Ascending aorta (tissue), 2 donors: ENCODE data around the gene VWA8. TPM values are rescaled to one million over a fixed set of nuclear protein-coding genes. Genes with fewer than 3 reads are reported as not detected.

Experiments used
- DNase-seq, 2 donors: peaks; one replicate each; pipeline ENCODE4 v3.0.0-alpha.2; 2019; ENCODE audit warnings: low spot score in 2 of 2
- H3K27ac ChIP-seq, 2 donors: fragments of 200-600 bp; sonication (generic); one replicate each; pipeline ENCODE4 v1.5.1; 2016 to 2017; ENCODE audit warnings: mild to moderate bottlenecking in 1 of 2
- H3K27me3 ChIP-seq: fragments of 200-600 bp; sonication (generic); one replicate; pipeline ENCODE4 v1.5.1; 2017
- H3K36me3 ChIP-seq, 2 donors: fragments of 200-600 bp; sonication (generic); one replicate each; pipeline ENCODE4 v1.5.1; 2016
- H3K4me1 ChIP-seq, 2 donors: fragments of 200-600 bp; sonication (generic); one replicate each; pipeline ENCODE4 v1.5.1; 2016 to 2017; ENCODE audit warnings: mild to moderate bottlenecking in 1 of 2
- H3K4me3 ChIP-seq, 2 donors: fragments of 200-600 bp; sonication (generic); one replicate each; pipeline ENCODE4 v1.5.1; 2016 to 2017; ENCODE audit warnings: mild to moderate bottlenecking in 1 of 2
- H3K9me3 ChIP-seq, 2 donors: fragments of 200-600 bp; sonication (generic); one replicate each; pipeline ENCODE4 v1.5.1; 2016
- intact Hi-C: fragments of 100-400 bp; cut with DNase I; formaldehyde crosslinking; loops from one replicate; pipeline ENCODE4 v1.15.1; 2023
- total RNA-seq: library from RNA; depleted of rRNA; stranded (reverse); fragments of >200 nt; gene quantifications from one replicate; pipeline ENCODE4 v1.1.0, GENCODE V29; 2016
- TF ChIP-seq, protein P1 (sequence below), 3 experiments: fragments of 200-600 bp in 2 of 3; fragments of 450-650 bp in 1 of 3; sonication (generic) in 2 of 3; IDR thresholded peaks; one replicate each; pipeline ENCODE4 v1.5.1; 2016 to 2019; ENCODE audit warnings: antibody characterized with exemption in 3 of 3, mild to moderate bottlenecking in 1 of 3, moderate library complexity in 1 of 3

Gene VWA8
- total RNA-seq, 1 donor from 2014 or later: 10.4 TPM

DNA sequence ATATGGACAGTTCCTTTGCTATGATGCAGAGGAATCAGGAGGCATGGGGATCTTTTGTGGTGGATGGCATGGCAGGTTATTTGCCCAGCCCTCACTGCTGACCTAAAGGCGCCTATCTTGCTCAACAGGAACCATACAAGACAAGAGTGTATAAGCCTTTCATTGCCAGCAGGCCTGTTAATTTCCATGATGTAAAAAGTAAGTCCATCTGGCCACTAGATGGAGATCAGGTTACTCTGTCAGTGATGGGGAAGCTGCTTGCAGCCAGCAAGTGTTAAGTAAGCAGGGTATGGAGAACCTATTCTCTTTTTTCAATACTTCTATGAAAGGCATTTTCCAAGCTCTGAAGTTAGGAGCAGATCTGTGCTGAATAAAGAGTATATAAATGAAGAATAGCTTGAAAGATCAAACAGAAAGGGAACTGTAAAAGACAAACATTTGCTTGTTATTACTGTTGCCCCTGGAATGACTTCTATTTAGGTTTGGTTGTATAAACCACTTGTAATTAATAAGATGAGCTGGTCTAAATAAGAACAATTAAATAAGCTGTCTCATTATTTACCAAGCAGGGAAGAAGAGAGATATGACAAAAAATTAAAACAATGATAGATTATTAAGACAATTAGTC lies 292.7 kb downstream of the VWA8 start:
- TF ChIP-seq, protein P1, sequence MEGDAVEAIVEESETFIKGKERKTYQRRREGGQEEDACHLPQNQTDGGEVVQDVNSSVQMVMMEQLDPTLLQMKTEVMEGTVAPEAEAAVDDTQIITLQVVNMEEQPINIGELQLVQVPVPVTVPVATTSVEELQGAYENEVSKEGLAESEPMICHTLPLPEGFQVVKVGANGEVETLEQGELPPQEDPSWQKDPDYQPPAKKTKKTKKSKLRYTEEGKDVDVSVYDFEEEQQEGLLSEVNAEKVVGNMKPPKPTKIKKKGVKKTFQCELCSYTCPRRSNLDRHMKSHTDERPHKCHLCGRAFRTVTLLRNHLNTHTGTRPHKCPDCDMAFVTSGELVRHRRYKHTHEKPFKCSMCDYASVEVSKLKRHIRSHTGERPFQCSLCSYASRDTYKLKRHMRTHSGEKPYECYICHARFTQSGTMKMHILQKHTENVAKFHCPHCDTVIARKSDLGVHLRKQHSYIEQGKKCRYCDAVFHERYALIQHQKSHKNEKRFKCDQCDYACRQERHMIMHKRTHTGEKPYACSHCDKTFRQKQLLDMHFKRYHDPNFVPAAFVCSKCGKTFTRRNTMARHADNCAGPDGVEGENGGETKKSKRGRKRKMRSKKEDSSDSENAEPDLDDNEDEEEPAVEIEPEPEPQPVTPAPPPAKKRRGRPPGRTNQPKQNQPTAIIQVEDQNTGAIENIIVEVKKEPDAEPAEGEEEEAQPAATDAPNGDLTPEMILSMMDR (IDR thresholded peaks at IDR 0.05): peak; percentile 72 to 88 (median 83)
- Histone ChIP-seq H3K27me3 (no peaks in the 10 kb centered on the region), H3K4me1 (no peaks in the 10 kb centered on the region), H3K9me3 (no peaks in the 10 kb centered on the region), H3K27ac (no peak overlapping the region), H3K4me3 (no peak overlapping the region), H3K36me3 (no peaks in the 10 kb centered on the region)
- intact Hi-C loops: loop anchor here (2.0 to 5.0 kb wide), 5 partner anchors 49 to 443 kb away; partner anchors contain the start of gene VWA8
- peak in 1 of 2 donors; percentile 80 for DNase-seq

DNA sequence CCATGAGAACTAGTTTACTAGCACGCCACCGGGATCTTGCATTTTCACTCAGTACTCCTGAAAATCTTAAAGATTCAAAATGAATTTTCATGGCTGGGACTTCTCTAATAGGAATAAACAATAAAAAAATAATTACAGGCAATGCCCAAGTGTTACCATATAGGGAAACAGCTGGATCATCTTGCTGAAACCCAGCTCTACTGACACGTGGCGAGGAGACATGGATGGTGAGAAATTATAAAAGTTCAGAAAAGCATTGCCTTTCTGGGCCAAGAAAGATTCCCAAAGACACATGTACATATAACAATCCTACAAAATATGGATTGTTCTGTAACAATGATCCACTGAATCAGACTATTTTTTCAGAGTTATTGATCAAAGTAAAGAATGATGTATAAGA lies 294.3 kb downstream of the VWA8 start:
- Histone ChIP-seq H3K27me3 (no peaks in the 10 kb centered on the region), H3K9me3 (no peaks in the 10 kb centered on the region), H3K4me1 (no peaks in the 10 kb centered on the region), H3K4me3 (no peak overlapping the region), H3K36me3 (no peaks in the 10 kb centered on the region), H3K27ac (no peak overlapping the region)
- intact Hi-C loops: loop anchor here (5.0 kb wide), 2 partner anchors 161 to 376 kb away; no protein-coding TSS in a partner anchor
- DNase-seq: no peak
- TF ChIP-seq, protein P1 (IDR thresholded peaks at IDR 0.05): no peak

DNA sequence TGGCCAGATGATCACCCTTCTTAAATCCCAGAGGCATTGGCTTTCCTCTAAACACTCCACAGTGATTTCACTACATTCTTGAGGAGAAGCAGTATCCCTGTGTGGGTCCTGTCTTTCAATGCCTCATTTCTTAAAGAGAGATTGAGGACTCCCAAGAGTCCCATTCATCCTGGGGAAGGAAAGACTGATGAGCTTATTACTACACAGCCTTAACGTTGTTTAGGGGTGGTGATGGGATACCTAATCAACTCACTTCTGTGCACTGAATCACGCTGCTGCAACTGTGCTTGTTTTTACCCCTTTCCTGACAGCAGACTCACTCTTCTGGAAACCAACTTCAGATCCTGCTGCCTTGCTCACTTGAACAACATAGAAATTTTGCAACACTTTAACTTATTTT lies 300.5 kb downstream of the VWA8 start:
- no peaks in the 10 kb centered on the region for H3K27me3 ChIP-seq
- H3K36me3 ChIP-seq: no peaks in the 10 kb centered on the region
- TF ChIP-seq, protein P1 (IDR thresholded peaks at IDR 0.05): no peak
- intact Hi-C loops: no loop called here
- H3K4me1 ChIP-seq: peaks cover 0 to 5% of the 10 kb centered on the region in 2 donors
- DNase-seq: no peak
- H3K9me3 ChIP-seq: no peaks in the 10 kb centered on the region
- H3K4me3 ChIP-seq: no peak overlapping the region
- H3K27ac ChIP-seq: no peak overlapping the region

DNA sequence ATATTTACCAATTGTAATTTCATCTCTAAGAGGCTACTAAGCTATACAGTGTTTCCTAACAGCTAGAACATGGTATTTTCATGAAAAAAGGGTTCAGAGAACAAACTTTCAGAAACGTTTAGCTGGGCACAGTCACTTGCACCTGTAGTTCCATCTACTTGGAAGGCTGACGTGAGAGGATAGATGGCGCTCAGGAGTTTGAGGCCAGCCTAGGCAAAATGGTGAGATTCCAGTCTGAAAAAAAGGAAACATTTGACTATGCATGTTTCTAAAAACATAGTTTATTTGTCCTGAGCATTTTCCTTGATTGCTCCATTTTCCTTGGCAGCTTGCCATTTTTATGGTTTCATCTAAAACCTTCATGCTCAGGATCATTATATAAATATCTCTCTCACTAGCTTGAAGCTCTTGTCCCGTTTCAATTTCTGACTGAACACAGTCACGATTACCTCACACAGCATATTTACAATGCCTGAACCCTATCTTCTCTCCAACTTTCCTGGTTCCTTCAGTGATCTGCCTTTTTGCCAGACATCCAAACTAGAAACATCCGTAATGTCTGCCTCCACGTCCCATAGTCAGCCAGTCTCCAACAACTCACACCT lies 302.8 kb downstream of the VWA8 start:
- TF ChIP-seq, protein P1 (IDR thresholded peaks at IDR 0.05): no peak
- Histone ChIP-seq H3K9me3 (no peaks in the 10 kb centered on the region), H3K36me3 (no peaks in the 10 kb centered on the region), H3K27me3 (no peaks in the 10 kb centered on the region), H3K4me3 (no peak overlapping the region), H3K4me1 (peaks cover 0 to 5% of the 10 kb centered on the region in 2 donors), H3K27ac (peak overlapping the region in 1 of 2 donors; percentile 47)
- DNase-seq: no peak
- intact Hi-C loops: no loop called here

DNA sequence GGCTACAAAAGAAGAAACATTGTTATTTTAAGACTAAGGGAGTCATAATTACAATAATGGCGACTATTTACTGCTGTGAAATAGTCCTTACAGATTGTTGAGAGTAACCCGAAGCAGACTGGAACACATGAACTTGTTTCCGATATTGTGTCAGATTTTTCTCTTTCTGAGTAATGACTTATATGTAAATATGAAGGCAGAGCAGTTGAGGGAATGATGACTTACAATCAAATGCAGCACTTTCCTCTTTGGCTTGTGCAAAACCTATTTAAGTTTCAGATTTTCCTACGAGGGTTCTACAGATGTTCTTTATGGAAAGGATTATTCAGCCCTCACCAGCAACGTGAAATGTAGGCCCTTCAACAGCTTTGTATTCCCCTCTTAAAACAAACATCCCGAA lies 304.9 kb downstream of the VWA8 start:
- intact Hi-C loops: no loop called here
- Histone ChIP-seq H3K27me3 (no peaks in the 10 kb centered on the region), H3K36me3 (no peaks in the 10 kb centered on the region), H3K4me1 (peaks cover 0 to 11% of the 10 kb centered on the region in 2 donors), H3K9me3 (no peaks in the 10 kb centered on the region), H3K4me3 (no peak overlapping the region), H3K27ac (no peak overlapping the region)
- TF ChIP-seq, protein P1 (IDR thresholded peaks at IDR 0.05): no peak
- no peak for DNase-seq
